ENCODE results near the gene LRPAP1.
"Not testable (repeated sequence)": the region's sequence is repeated elsewhere in the genome, so short reads cannot be mapped to it uniquely, and the experiment has no call there.

The LRPAP1 gene

GRCh38 chr4:3471098-3471760 is 61.0 kb downstream of the LRPAP1 start:
- DNase-seq: no peak

GRCh38 chr4:3470244-3471097 is 61.8 kb downstream of the LRPAP1 start:
- DNase-seq: no peak

- no peak for DNase-seq
Measured at GRCh38 chr4:3469386-3470243, 62.6 kb downstream of the LRPAP1 start.

- no peak for DNase-seq
Measured at GRCh38 chr4:3468804-3469203, 63.4 kb downstream of the LRPAP1 start.

GRCh38 chr4:3468154-3468553 is 64.1 kb downstream of the LRPAP1 start:
- DNase-seq: no peak

GRCh38 chr4:3467601-3468031 is 64.6 kb downstream of the LRPAP1 start:
- no peak for DNase-seq

- no peak for DNase-seq
Measured at GRCh38 chr4:3466691-3467600, 65.3 kb downstream of the LRPAP1 start.

- DNase-seq: no peak
Measured at GRCh38 chr4:3465698-3466671, 66.2 kb downstream of the LRPAP1 start.

GRCh38 chr4:3464911-3465697 is 67.1 kb downstream of the LRPAP1 start:
- no peak for DNase-seq

GRCh38 chr4:3464349-3464905 is 67.8 kb downstream of the LRPAP1 start:
- DNase-seq: no peak

GRCh38 chr4:3463556-3464348 is 68.5 kb downstream of the LRPAP1 start:
- DNase-seq: no peak

- no peak for DNase-seq
Measured at GRCh38 chr4:3462790-3463415, 69.3 kb downstream of the LRPAP1 start, which contains the start of gene DOK7. Gene DOK7 (plus strand): TSS chr4:3463306. CDS start chr4:3463376, 70 bp downstream.

- no peak for DNase-seq
Measured at GRCh38 chr4:3462321-3462789, 69.9 kb downstream of the LRPAP1 start.

- DNase-seq: no peak
Measured at GRCh38 chr4:3461515-3462291, 70.5 kb downstream of the LRPAP1 start.

- no peak for DNase-seq
Measured at GRCh38 chr4:3460926-3461325, 71.3 kb downstream of the LRPAP1 start.

- DNase-seq: not testable (repeated sequence)
Measured at GRCh38 chr4:3459156-3459555, 73.1 kb downstream of the LRPAP1 start.

- DNase-seq: no peak
Measured at GRCh38 chr4:3458371-3458770, 73.9 kb downstream of the LRPAP1 start.
